ENCODE data around the gene UBTD1.
"Not testable (repeated sequence)": the region's sequence is repeated elsewhere in the genome, so short reads cannot be mapped to it uniquely, and the experiment has no call there.

The UBTD1 gene

DNA sequence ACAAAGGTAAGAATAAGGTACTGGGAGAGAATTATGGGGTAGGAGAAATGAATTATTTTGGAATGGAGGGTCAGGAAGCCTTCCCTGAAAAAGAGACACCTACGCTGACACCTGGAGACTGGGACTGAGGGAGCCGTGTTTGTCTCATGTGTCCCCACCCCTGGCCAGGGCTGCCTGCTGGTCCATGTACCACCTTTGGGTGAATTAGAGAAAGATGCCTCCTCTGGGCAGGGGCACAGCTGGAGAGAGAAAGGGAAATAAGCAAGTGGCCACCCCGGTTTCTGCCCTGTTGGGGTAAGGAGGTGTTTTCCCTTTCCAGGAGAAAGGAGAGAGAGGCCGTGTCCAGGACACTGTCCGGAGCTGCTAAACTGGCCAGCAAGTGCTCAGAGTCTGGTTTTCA lies 21.8 kb downstream of the UBTD1 start:
- Histone ChIP-seq H3K4me3 (ENCODE audit: low read depth, low read length) (no peak overlapping the region), H3K9me3 (ENCODE audit: severe bottlenecking) (no peaks in the 10 kb centered on the region), H3K27me3 (ENCODE audit: insufficient read depth, low read depth, severe bottlenecking) (no peaks in the 10 kb centered on the region), H3K27ac (no peak overlapping the region), H3K36me3 (no peaks in the 10 kb centered on the region)
- TF ChIP-seq, protein P1, sequence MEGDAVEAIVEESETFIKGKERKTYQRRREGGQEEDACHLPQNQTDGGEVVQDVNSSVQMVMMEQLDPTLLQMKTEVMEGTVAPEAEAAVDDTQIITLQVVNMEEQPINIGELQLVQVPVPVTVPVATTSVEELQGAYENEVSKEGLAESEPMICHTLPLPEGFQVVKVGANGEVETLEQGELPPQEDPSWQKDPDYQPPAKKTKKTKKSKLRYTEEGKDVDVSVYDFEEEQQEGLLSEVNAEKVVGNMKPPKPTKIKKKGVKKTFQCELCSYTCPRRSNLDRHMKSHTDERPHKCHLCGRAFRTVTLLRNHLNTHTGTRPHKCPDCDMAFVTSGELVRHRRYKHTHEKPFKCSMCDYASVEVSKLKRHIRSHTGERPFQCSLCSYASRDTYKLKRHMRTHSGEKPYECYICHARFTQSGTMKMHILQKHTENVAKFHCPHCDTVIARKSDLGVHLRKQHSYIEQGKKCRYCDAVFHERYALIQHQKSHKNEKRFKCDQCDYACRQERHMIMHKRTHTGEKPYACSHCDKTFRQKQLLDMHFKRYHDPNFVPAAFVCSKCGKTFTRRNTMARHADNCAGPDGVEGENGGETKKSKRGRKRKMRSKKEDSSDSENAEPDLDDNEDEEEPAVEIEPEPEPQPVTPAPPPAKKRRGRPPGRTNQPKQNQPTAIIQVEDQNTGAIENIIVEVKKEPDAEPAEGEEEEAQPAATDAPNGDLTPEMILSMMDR (IDR thresholded peaks at IDR 0.05; ENCODE audit: low read depth, low read length), result no peak
- DNase-seq, result no peak

DNA sequence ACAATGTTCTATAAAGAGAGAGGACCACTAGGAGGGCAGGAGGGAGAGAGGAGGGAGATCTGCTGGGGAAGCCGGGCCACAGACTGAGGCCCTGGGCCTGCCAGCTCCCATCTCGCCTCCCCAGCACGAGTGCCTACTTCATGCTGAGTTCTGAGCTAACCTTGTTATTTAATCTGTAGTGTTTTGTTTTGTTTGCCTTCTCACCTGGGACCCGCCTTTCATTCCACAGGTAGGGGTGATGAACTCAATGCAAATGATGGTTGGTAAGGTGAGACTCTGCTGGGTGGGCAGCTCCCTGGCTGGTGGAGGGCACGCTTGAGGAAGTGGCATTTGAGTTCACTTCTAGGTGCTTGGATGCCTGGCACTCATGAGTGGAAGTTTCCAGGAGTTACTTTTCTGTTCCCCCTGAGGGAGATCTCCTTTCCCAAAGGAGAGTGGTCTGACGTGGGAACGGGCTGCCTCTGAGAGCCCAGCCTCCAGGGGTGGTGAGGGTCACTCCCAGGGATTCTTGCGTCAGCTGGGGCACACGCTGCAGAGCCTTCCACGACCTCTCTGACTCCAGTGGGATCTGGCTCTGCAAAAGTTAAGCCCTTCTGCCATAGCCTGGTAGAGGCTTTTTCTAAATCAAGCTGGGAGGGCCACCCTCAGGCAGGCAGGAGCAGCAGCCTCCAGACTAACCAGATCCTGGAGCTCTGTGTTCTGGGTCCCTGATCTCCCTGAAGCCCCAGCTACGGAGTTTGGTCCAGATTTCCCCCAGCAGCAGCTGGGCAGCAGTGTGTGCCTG lies 22.4 kb downstream of the UBTD1 start:
- H3K27ac ChIP-seq, result no peak overlapping the region
- H3K27me3 ChIP-seq (ENCODE audit: insufficient read depth, low read depth, severe bottlenecking), result no peaks in the 10 kb centered on the region
- no peaks in the 10 kb centered on the region for H3K36me3 ChIP-seq
- peak; percentile 24 for DNase-seq
- TF ChIP-seq, protein P1 (IDR thresholded peaks at IDR 0.05; ENCODE audit: low read depth, low read length), result peak; percentile 35; the same call in 1 of the 2 replicates
- no peak overlapping the region for H3K4me3 ChIP-seq (ENCODE audit: low read depth, low read length)
- no peaks in the 10 kb centered on the region for H3K9me3 ChIP-seq (ENCODE audit: severe bottlenecking)

DNA sequence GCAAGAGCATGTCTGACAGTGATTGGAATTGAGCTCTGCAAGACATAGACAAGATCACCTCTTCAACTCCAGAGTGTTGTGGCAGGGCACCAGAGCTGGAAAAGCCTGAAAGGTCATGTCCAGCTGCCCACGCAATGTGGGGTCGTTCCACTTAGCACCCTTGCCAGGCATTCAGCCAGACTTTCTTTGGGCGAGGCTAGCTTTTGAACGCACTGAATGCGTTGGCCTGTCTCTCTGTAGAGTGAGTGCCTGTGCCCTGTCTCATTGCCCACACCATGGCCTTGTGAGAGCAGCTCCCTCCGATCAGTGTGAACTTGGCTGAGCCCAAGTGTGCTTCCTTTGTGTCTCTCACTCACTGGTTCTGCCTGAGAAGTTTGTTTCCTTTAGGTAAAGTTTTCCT lies 23.3 kb downstream of the UBTD1 start:
- TF ChIP-seq, protein P1 (IDR thresholded peaks at IDR 0.05; ENCODE audit: low read depth, low read length), result no peak
- no peaks in the 10 kb centered on the region for H3K9me3 ChIP-seq (ENCODE audit: severe bottlenecking)
- DNase-seq, result no peak
- no peaks in the 10 kb centered on the region for H3K27me3 ChIP-seq (ENCODE audit: insufficient read depth, low read depth, severe bottlenecking)
- H3K4me3 ChIP-seq (ENCODE audit: low read depth, low read length), result no peak overlapping the region
- H3K27ac ChIP-seq, result no peak overlapping the region
- no peaks in the 10 kb centered on the region for H3K36me3 ChIP-seq

DNA sequence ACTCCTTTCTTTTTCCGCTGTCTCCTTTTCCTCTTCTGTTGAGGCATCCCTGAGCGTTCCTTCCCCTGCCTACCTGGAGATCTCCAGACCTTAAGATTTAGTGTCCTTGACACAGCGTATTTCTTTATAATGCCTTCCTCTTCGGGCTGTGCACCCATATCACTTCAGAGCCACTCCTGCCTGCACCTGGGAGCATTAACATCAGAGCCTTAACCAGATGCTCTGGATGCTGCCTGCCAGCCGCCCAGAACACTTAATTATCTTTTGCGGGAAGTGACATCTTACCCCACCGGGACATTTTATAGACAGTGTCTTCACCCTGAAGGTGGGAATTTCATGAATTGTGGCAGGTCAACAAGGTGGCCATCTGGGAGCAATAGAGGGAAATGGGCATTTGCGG lies 24.2 kb downstream of the UBTD1 start:
- no peak for DNase-seq
- H3K36me3 ChIP-seq, result no peaks in the 10 kb centered on the region
- H3K4me3 ChIP-seq (ENCODE audit: low read depth, low read length), result no peak overlapping the region
- H3K27ac ChIP-seq, result no peak overlapping the region
- H3K27me3 ChIP-seq (ENCODE audit: insufficient read depth, low read depth, severe bottlenecking), result no peaks in the 10 kb centered on the region
- TF ChIP-seq, protein P1 (IDR thresholded peaks at IDR 0.05; ENCODE audit: low read depth, low read length), result no peak
- H3K9me3 ChIP-seq (ENCODE audit: severe bottlenecking), result no peaks in the 10 kb centered on the region

DNA sequence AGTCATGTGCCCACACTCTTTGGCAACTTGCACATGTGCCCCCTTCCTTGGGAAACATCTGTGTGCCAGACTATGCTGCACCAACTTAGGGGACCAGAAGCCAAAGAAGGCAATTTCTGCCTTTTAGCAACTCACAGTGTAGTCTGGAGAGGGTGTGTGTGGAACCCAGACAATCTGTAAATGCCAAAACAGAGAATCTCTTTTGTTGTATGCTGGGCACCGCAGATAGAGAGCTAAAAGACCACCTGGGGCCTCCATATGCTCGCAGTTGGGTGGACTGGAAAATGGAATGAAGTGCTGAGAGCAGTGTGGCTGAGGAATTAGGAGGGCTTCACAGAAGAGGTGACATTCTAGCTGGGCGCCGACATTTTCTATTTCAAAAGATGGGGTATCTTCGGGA lies 26.4 kb downstream of the UBTD1 start:
- no peaks in the 10 kb centered on the region for H3K9me3 ChIP-seq (ENCODE audit: severe bottlenecking)
- H3K4me3 ChIP-seq (ENCODE audit: low read depth, low read length), result no peak overlapping the region
- TF ChIP-seq, protein P1 (IDR thresholded peaks at IDR 0.05; ENCODE audit: low read depth, low read length), result no peak
- no peaks in the 10 kb centered on the region for H3K36me3 ChIP-seq
- no peak overlapping the region for H3K27ac ChIP-seq
- no peaks in the 10 kb centered on the region for H3K27me3 ChIP-seq (ENCODE audit: insufficient read depth, low read depth, severe bottlenecking)
- no peak for DNase-seq

DNA sequence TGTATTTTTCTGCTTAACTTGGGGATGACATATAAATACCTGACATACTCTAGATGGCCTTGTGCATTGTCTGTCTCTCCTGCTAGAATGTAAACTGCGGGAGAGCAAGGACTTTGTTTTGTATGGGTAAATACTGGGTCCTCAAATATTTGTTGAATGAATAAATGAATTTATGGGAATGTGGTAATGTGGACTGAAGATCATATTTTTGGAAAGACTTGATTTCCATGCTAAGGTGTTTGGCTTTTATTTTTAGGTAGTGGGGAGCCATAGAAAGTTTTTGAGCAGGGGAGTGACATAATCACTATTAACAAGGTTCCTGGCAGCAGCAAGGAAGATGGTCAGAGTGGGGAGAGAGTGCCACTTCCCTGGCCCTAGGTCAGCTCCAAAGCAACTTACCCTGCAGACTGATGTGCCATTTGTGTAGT lies 27.0 kb downstream of the UBTD1 start:
- DNase-seq, result no peak
- H3K27me3 ChIP-seq (ENCODE audit: insufficient read depth, low read depth, severe bottlenecking), result no peaks in the 10 kb centered on the region
- H3K9me3 ChIP-seq (ENCODE audit: severe bottlenecking), result no peaks in the 10 kb centered on the region
- TF ChIP-seq, protein P1 (IDR thresholded peaks at IDR 0.05; ENCODE audit: low read depth, low read length), result no peak
- H3K36me3 ChIP-seq, result no peaks in the 10 kb centered on the region
- no peak overlapping the region for H3K27ac ChIP-seq
- no peak overlapping the region for H3K4me3 ChIP-seq (ENCODE audit: low read depth, low read length)

DNA sequence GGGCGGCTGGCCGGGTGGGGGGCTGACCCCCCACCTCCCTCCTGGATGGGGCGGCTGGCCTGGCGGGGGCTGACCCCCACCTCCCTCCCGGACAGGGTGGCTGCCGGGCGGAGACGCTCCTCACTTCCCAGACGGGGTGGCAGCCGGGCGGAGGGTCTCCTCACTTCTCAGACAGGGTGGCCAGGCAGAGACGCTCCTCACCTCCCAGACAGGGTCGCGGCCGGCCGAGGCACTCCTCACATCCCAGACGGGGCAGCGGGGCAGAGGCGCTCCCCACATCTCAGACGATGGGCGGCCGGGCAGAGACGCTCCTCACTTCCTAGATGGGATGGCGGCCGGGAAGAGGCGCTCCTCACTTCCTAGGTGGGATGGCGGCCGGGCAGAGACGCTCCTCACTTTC lies 30.2 kb downstream of the UBTD1 start:
- H3K4me3 ChIP-seq (ENCODE audit: low read depth, low read length); H3K36me3 ChIP-seq; H3K27ac ChIP-seq; DNase-seq; H3K9me3 ChIP-seq (ENCODE audit: severe bottlenecking); H3K27me3 ChIP-seq (ENCODE audit: insufficient read depth, low read depth, severe bottlenecking): not testable (repeated sequence)

All from WERI-Rb-1 (cell line).